ENCODE data around the gene ZNF532. TPM values are rescaled to one million over a fixed set of nuclear protein-coding genes. Genes with fewer than 3 reads are reported as not detected.

The ZNF532 gene
- total and polyA plus RNA-seq, 9 of the 15 experiments (the other 6 are each of a cell fraction or from before 2014, with no cell fraction given): 0.42 TPM; not detected in 8

DNA sequence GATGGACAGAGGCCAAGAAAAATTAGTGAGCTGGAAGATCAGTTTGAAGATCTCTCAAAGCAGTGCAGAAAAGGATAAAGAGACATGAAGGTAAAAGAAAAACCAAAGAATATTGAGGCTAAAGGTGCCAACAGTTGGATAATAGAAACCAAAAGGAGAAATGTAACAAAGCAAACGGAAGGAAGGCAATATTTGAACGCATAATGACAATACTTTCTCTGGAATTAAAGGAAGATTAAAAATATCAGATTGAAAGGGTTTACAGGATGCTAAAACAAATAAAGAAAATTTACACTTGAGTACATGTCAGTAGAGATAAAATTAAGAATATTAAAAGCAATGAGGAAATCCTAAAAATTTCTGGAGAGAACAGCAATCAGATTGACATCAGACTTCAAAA lies 149.1 kb downstream of the ZNF532 start:
- no peak for ATAC-seq
- no peaks in the 10 kb centered on the region for H3K79me2 ChIP-seq (ENCODE audit: control insufficient read depth, insufficient read depth, low read length)
- no peaks in the 10 kb centered on the region for H4K20me1 ChIP-seq (replicated peaks; ENCODE audit: control insufficient read depth, insufficient read depth, low read length)
- POLR2A ChIA-PET: interaction anchor here (0.7 kb wide), 1 partner anchor 175 kb away, joined by 3 read pairs; no protein-coding TSS in a partner anchor
- H2AFZ ChIP-seq (ENCODE audit: low read depth, low read length): no peak overlapping the region
- H3K9me3 ChIP-seq (replicated peaks; ENCODE audit: control insufficient read depth, insufficient read depth, low read depth, low read length): no peaks in the 10 kb centered on the region
- 0% methylated on average over 2 of the region's 2 CpGs for WGBS (ENCODE audit: insufficient coverage, low coverage, missing lambda C conversion rate)
- in situ Hi-C loops (cut with MboI): no loop called here
- BruUV-seq (replicated peaks): no TSS peak
- H3K9me1 ChIP-seq (ENCODE audit: control insufficient read depth, insufficient read depth, low read length): no peaks in the 10 kb centered on the region
- DNase-seq (ENCODE audit: extremely low read depth in 1 of 4, low spot score in 3 of 4): no peak
- no peak overlapping the region for H3K4me3 ChIP-seq
- no peaks in the 10 kb centered on the region for H3K36me3 ChIP-seq (ENCODE audit: control insufficient read depth, insufficient read depth, low read length)
- H3K9ac ChIP-seq (ENCODE audit: insufficient read depth in 1 of 2, low read depth in 2 of 2, low read length in 2 of 2): no peak overlapping the region
- no peak overlapping the region for H3K4me2 ChIP-seq (ENCODE audit: insufficient read depth, low read length)
- CTCF ChIA-PET (ENCODE audit: low intra/inter-chr PET ratio): no interaction called here
- no peaks in the 10 kb centered on the region for H3K4me1 ChIP-seq (replicated peaks in 1 of 2; ENCODE audit: control insufficient read depth in 2 of 2, insufficient read depth in 2 of 2, low read length in 2 of 2)
- H3K27me3 ChIP-seq (ENCODE audit: control insufficient read depth in 2 of 2, insufficient read depth in 2 of 2, low read length in 2 of 2): no peaks in the 10 kb centered on the region
- FAIRE-seq: no peak
- intact Hi-C loops (cut with micrococcal nuclease): no loop called here
- H3K27ac ChIP-seq (ENCODE audit: extremely low read depth, low read depth, low read length): no peak overlapping the region
- TF ChIP-seq ZNF695 (CRISPR knock-in tag; IDR thresholded peaks at IDR 0.05) (no peak), RUNX1 (IDR thresholded peaks at IDR 0.05; ENCODE audit: low read depth) (no peak), HOXB6 (CRISPR knock-in tag; IDR thresholded peaks at IDR 0.05; ENCODE audit: borderline replicate concordance) (no peak), RBM25 (IDR thresholded peaks at IDR 0.05; ENCODE audit: low read depth, low read length, severe bottlenecking) (no peak), ZFX (CRISPR knock-in tag; IDR thresholded peaks at IDR 0.05) (no peak), ZHX1 (conservative IDR thresholded peaks at IDR 0.05; ENCODE audit: low read length) (no peak), HIVEP1 (CRISPR knock-in tag; IDR thresholded peaks at IDR 0.05) (no peak), ILF3 (IDR thresholded peaks at IDR 0.05; ENCODE audit: borderline replicate concordance) (no peak), MEF2D (tag; conservative IDR thresholded peaks at IDR 0.05; ENCODE audit: low read depth) (no peak), KDM5B (IDR thresholded peaks at IDR 0.05; ENCODE audit: insufficient replicate concordance, low read depth, low read length) (no peak), ADNP (tag; IDR thresholded peaks at IDR 0.05) (no peak), CTBP1 (IDR thresholded peaks at IDR 0.05; ENCODE audit: borderline replicate concordance) (no peak), ZC3H8 (IDR thresholded peaks at IDR 0.05) (no peak), ZNF324 (CRISPR knock-in tag; IDR thresholded peaks at IDR 0.05) (no peak)
- TF ChIP-seq, protein P1, sequence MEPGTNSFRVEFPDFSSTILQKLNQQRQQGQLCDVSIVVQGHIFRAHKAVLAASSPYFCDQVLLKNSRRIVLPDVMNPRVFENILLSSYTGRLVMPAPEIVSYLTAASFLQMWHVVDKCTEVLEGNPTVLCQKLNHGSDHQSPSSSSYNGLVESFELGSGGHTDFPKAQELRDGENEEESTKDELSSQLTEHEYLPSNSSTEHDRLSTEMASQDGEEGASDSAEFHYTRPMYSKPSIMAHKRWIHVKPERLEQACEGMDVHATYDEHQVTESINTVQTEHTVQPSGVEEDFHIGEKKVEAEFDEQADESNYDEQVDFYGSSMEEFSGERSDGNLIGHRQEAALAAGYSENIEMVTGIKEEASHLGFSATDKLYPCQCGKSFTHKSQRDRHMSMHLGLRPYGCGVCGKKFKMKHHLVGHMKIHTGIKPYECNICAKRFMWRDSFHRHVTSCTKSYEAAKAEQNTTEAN (CRISPR knock-in tag; IDR thresholded peaks at IDR 0.05): no peak
- TF ChIP-seq, protein P2, sequence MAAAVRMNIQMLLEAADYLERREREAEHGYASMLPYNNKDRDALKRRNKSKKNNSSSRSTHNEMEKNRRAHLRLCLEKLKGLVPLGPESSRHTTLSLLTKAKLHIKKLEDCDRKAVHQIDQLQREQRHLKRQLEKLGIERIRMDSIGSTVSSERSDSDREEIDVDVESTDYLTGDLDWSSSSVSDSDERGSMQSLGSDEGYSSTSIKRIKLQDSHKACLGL (CRISPR knock-in tag; IDR thresholded peaks at IDR 0.05; ENCODE audit: borderline replicate concordance, poor library complexity, severe bottlenecking): no peak
- TF ChIP-seq, protein P3, sequence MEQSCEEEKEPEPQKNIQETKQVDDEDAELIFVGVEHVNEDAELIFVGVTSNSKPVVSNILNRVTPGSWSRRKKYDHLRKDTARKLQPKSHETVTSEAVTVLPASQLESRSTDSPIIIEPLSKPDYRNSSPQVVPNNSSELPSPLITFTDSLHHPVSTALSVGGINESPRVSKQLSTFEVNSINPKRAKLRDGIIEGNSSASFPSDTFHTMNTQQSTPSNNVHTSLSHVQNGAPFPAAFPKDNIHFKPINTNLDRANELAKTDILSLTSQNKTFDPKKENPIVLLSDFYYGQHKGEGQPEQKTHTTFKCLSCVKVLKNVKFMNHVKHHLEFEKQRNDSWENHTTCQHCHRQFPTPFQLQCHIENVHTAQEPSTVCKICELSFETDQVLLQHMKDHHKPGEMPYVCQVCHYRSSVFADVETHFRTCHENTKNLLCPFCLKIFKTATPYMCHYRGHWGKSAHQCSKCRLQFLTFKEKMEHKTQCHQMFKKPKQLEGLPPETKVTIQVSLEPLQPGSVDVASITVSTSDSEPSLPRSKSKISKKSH (CRISPR knock-in tag; IDR thresholded peaks at IDR 0.05): no peak
